Measurements from ENCODE around the gene RGS10.

- no peak for TF ChIP-seq CTCF (IDR thresholded peaks at IDR 0.05; ENCODE audit: control extremely low read depth in 1 of 3, insufficient read depth in 1 of 3, low read depth in 1 of 3, low read length in 3 of 3)
- no peak for TF ChIP-seq SIN3A (conservative IDR thresholded peaks at IDR 0.05 in 1 of 2, IDR thresholded peaks at IDR 0.05 in 1 of 2; ENCODE audit: low read depth in 1 of 2, low read length in 2 of 2)
- TF ChIP-seq PHF8 (conservative IDR thresholded peaks at IDR 0.05; ENCODE audit: low read depth, low read length), result no peak
- no peak for TF ChIP-seq POLR2AphosphoS5 (IDR thresholded peaks at IDR 0.05; ENCODE audit: low read depth, low read length)
- no peak for TF ChIP-seq CEBPB (IDR thresholded peaks at IDR 0.05; ENCODE audit: low read depth, low read length)
- TF ChIP-seq CREB1 (IDR thresholded peaks at IDR 0.05), result no peak
- TF ChIP-seq EGR1 (IDR thresholded peaks at IDR 0.05; ENCODE audit: borderline replicate concordance, low read depth, low read length), result no peak
- no peak for TF ChIP-seq JUND (IDR thresholded peaks at IDR 0.05; ENCODE audit: low read length)
- no peak for TF ChIP-seq RNF2 (IDR thresholded peaks at IDR 0.05; ENCODE audit: borderline replicate concordance, low read depth, low read length, missing control alignments, poor library complexity, severe bottlenecking)
Observed at GRCh38 chr10:119515511-119516045, 26.9 kb downstream of the RGS10 start.

Data from H1 (cell line).